Uterus (tissue), 2 donors: ENCODE results near the gene RALGPS2.

Source experiments
- CTCF ChIP-seq, 4 experiments: fragments of 200-600 bp in 2 of 4; fragments of 450-650 bp in 2 of 4; sonication (generic) in 2 of 4; IDR thresholded peaks; one replicate each; pipeline ENCODE4 v1.5.1; 2016 to 2019; ENCODE audit warnings: antibody characterized with exemption in 4 of 4, mild to moderate bottlenecking in 2 of 4, moderate library complexity in 1 of 4
- POLR2A ChIP-seq, 2 donors: fragments of 450-650 bp; IDR thresholded peaks; one replicate each; pipeline ENCODE4 v1.6.1; 2016; ENCODE audit warnings: antibody characterized with exemption in 2 of 2, mild to moderate bottlenecking in 1 of 2, moderate library complexity in 1 of 2

DNA sequence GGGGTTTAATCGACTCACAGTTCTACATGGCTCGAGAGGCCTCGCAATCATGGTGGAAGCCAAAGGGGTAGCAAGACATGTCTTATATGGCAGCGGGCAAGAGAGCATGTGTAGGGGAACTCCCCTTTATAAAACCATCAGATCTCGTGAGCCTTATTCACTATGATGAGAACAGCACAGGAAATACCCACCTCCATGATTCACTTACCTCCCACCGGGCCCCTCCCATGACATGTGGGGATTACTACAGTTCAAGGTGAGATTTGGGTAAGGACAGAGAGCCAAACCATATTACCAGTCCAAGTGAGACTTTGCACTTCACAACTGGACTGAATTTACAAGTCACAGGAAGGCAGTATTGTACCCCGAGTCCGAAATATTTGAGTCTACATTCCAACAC is 219.7 kb downstream of the RALGPS2 start:
- TF ChIP-seq CTCF (IDR thresholded peaks at IDR 0.05) (no peak), POLR2A (IDR thresholded peaks at IDR 0.05) (no peak)
